CD4-positive, alpha-beta T cell (primary cell): Measurements from ENCODE around the gene CAV2. TPM values are rescaled to one million over a fixed set of nuclear protein-coding genes. Genes with fewer than 3 reads are reported as not detected.

Source experiments
- ATAC-seq: fragments of 200-7000 bp; cut with Tn5 transposase; one replicate; pipeline ENCODE4 v1.10.0; 2022; ENCODE audit warnings: mild to moderate bottlenecking; ENCODE audit not compliant: poor library complexity
- CTCF ChIA-PET: fragments of 350-600 bp; sonication (Branson Sonifier 250); formaldehyde crosslinking; loops from one replicate; lab custom pipeline; 2021; ENCODE audit warnings: antibody characterized with exemption, inconsistent platforms; lab: Charles Lee
- POLR2A ChIA-PET: fragments of 350-600 bp; sonication (Branson Sonifier 250); formaldehyde crosslinking; loops from one replicate; lab custom pipeline; 2021; ENCODE audit warnings: antibody characterized with exemption, inconsistent platforms; lab: Charles Lee
- DNase-seq, 14 experiments: peaks; one replicate each; pipeline ENCODE4 v3.0.0-alpha.2; 2013 to 2020; ENCODE audit warnings: mixed read lengths in 2 of 14
- H3K27ac ChIP-seq, 2 donors: one replicate each; pipeline versions ENCODE4 v1.5.1 to v1.7.0; 2013; ENCODE audit warnings: low read length in 2 of 2, low read depth in 1 of 2, mild to moderate bottlenecking in 1 of 2
- H3K27me3 ChIP-seq, 2 experiments: 1 replicate in 1 of 2; 2 replicates in 1 of 2; pipeline versions ENCODE4 v1.6.1 to v1.7.0; 2013; ENCODE audit warnings: low read length in 2 of 2, control low read depth in 1 of 2, mild to moderate bottlenecking in 1 of 2, moderate library complexity in 1 of 2; ENCODE audit not compliant: insufficient read depth in 2 of 2, control insufficient read depth in 1 of 2
- H3K36me3 ChIP-seq: one replicate; pipeline ENCODE4 v1.6.1; 2013; ENCODE audit warnings: low read length, control low read depth; ENCODE audit not compliant: insufficient read depth
- H3K4me1 ChIP-seq: one replicate; pipeline ENCODE4 v1.6.1; 2013; ENCODE audit warnings: low read length, control low read depth; ENCODE audit not compliant: insufficient read depth
- H3K4me3 ChIP-seq: one replicate; pipeline ENCODE4 v1.5.1; 2013; ENCODE audit warnings: mild to moderate bottlenecking, low read length, moderate library complexity
- H3K9me3 ChIP-seq, 2 experiments: 1 replicate in 1 of 2; 2 replicates in 1 of 2; pipeline versions ENCODE4 v1.6.1 to v1.7.0; 2013; ENCODE audit warnings: low read length in 2 of 2, mild to moderate bottlenecking in 2 of 2, control low read depth in 1 of 2, moderate library complexity in 1 of 2; ENCODE audit not compliant: control insufficient read depth in 1 of 2, insufficient read depth in 1 of 2
- H3K27ac Mint-ChIP-seq: one replicate; pipeline ENCODE4 v1.8.0; 2020; ENCODE audit warnings: mixed read lengths
- H3K27me3 Mint-ChIP-seq: one replicate; pipeline ENCODE4 v1.8.0; 2021; ENCODE audit warnings: mixed read lengths
- H3K36me3 Mint-ChIP-seq: one replicate; pipeline ENCODE4 v1.8.0; 2021; ENCODE audit warnings: low read depth, mixed read lengths
- H3K4me1 Mint-ChIP-seq: one replicate; pipeline ENCODE4 v1.8.0; 2021; ENCODE audit warnings: low read depth, mixed read lengths
- H3K4me3 Mint-ChIP-seq: one replicate; pipeline ENCODE4 v1.8.0; 2020; ENCODE audit warnings: mild to moderate bottlenecking, mixed read lengths
- H3K9me3 Mint-ChIP-seq: one replicate; pipeline ENCODE4 v1.8.0; 2020; ENCODE audit warnings: mixed read lengths
- CTCF ChIP-seq: fragments of 200-600 bp; IDR thresholded peaks from one replicate; pipeline ENCODE4 v1.8.0; 2022; ENCODE audit warnings: antibody characterized with exemption, mild to moderate bottlenecking
- intact Hi-C, 2 experiments: fragments of 100-400 bp; cut with DNase I in 1 of 2; cut with micrococcal nuclease in 1 of 2; formaldehyde crosslinking; loops; one replicate each; pipeline versions ENCODE4 v1.15.1 to v1.9.0; 2023 to 2025; cut with DNase I, micrococcal nuclease
- total RNA-seq, 174 experiments: library from RNA in 2 of 174; stranded (reverse) in 2 of 174; gene quantifications; one replicate each; pipeline ENCODE4 v1.2.3 and lab custom pipeline; 2021 to 2026

Gene CAV2
- total RNA-seq, 2 experiments from 2014 or later: not detected

- intact Hi-C loops: loop anchor here (2.0 to 5.0 kb wide), 3 partner anchors 263 to 353 kb away; no protein-coding TSS in a partner anchor
- peaks cover 0 to 7% of the 10 kb centered on the region in 2 experiments for H3K9me3 ChIP-seq
- ChIA-PET CTCF (interaction anchor here (0.7 to 1.3 kb wide), 4 partner anchors 23 to 345 kb away, joined by 3 to 4 read pairs (median 3); no protein-coding TSS in a partner anchor), POLR2A (interaction anchor here (1.0 kb wide), 1 partner anchor 14 kb away, joined by 3 read pairs; no protein-coding TSS in a partner anchor)
- Mint-ChIP-seq H3K27ac (no peak overlapping the region), H3K4me3 (peak overlapping the region; percentile 83), H3K36me3 (no peaks in the 10 kb centered on the region), H3K4me1 (peaks cover 20% of the 10 kb centered on the region), H3K27me3 (peaks cover 89% of the 10 kb centered on the region), H3K9me3 (no peaks in the 10 kb centered on the region)
- H3K4me1 ChIP-seq: peaks cover 24% of the 10 kb centered on the region
- peaks cover 49 to 57% of the 10 kb centered on the region in 2 experiments for H3K27me3 ChIP-seq
- H3K36me3 ChIP-seq: no peaks in the 10 kb centered on the region
- peak in 10 of 14 experiments; percentile 7 to 57 (median 18) for DNase-seq
- H3K27ac ChIP-seq: no peak overlapping the region
- TF ChIP-seq CTCF: no peak
- peak overlapping the region; percentile 52 for H3K4me3 ChIP-seq
- ATAC-seq: no peak
Measured at GRCh38 chr7:116525298-116525912, 25.9 kb downstream of the CAV2 start.

GRCh38 chr7:116525913-116526861, 26.6 kb downstream of the CAV2 start:
- Histone ChIP-seq H3K36me3 (no peaks in the 10 kb centered on the region), H3K4me1 (peaks cover 24% of the 10 kb centered on the region), H3K27me3 (peaks cover 49 to 57% of the 10 kb centered on the region in 2 experiments), H3K4me3 (peak overlapping the region; percentile 52), H3K27ac (no peak overlapping the region), H3K9me3 (peaks cover 0 to 7% of the 10 kb centered on the region in 2 experiments)
- Mint-ChIP-seq H3K36me3 (no peaks in the 10 kb centered on the region), H3K4me3 (peak overlapping the region; percentile 83), H3K27ac (no peak overlapping the region), H3K4me1 (peaks cover 20% of the 10 kb centered on the region), H3K27me3 (peaks cover 91% of the 10 kb centered on the region), H3K9me3 (no peaks in the 10 kb centered on the region)
- TF ChIP-seq CTCF: peak; percentile 61
- DNase-seq (peak; percentile 27 to 80 (median 50)), ATAC-seq (peak; percentile 92)
- ChIA-PET POLR2A (interaction anchor here (0.7 to 1.0 kb wide), 2 partner anchors 15 to 34 kb away, joined by 3 read pairs; no protein-coding TSS in a partner anchor), CTCF (interaction anchor here (0.6 to 1.3 kb wide), 6 partner anchors 10 to 346 kb away, joined by 3 to 4 read pairs (median 3); no protein-coding TSS in a partner anchor)
- intact Hi-C loops: loop anchor here (2.0 to 5.0 kb wide), 5 partner anchors 264 to 355 kb away; no protein-coding TSS in a partner anchor

- peaks cover 0 to 7% of the 10 kb centered on the region in 2 experiments for H3K9me3 ChIP-seq
- no peak for ATAC-seq
- TF ChIP-seq CTCF: no peak
- peak overlapping the region; percentile 68 for H3K4me3 Mint-ChIP-seq
- no peak overlapping the region for H3K27ac ChIP-seq
- peaks cover 49 to 53% of the 10 kb centered on the region in 2 experiments for H3K27me3 ChIP-seq
- ChIA-PET CTCF (interaction anchor here (0.9 to 1.3 kb wide), 3 partner anchors 24 to 347 kb away, joined by 3 to 4 read pairs (median 3); no protein-coding TSS in a partner anchor), POLR2A (interaction anchor here (0.7 to 1.0 kb wide), 2 partner anchors 15 to 33 kb away, joined by 3 read pairs; no protein-coding TSS in a partner anchor)
- H3K36me3 ChIP-seq: no peaks in the 10 kb centered on the region
- peaks cover 86% of the 10 kb centered on the region for H3K27me3 Mint-ChIP-seq
- H3K4me3 ChIP-seq: no peak overlapping the region
- no peak for DNase-seq
- intact Hi-C loops: loop anchor here (2.0 to 5.0 kb wide), 4 partner anchors 265 to 356 kb away; no protein-coding TSS in a partner anchor
- peaks cover 20% of the 10 kb centered on the region for H3K4me1 Mint-ChIP-seq
- H3K27ac Mint-ChIP-seq: no peak overlapping the region
- no peaks in the 10 kb centered on the region for H3K9me3 Mint-ChIP-seq
- H3K36me3 Mint-ChIP-seq: no peaks in the 10 kb centered on the region
- H3K4me1 ChIP-seq: peaks cover 24% of the 10 kb centered on the region
Measured at GRCh38 chr7:116526897-116527296, 27.4 kb downstream of the CAV2 start.
